CD4-positive, alpha-beta T cell treated with Interleukin-4 for 4 hours (primary cell): ENCODE data around the gene ZNF91.
"Not testable (repeated sequence)": the region's sequence is repeated elsewhere in the genome, so short reads cannot be mapped to it uniquely, and the experiment has no call there.

Experiments
- DNase-seq: peaks from one replicate; pipeline ENCODE4 v3.0.0-alpha.2; 2020

The ZNF91 gene

GRCh38 chr19:23395041-23395721, at the start of gene ZNF91:
ZNF91 (minus strand) TSS chr19:23395471; CDS start chr19:23395354, 117 bp downstream.
- peak; percentile 95 for DNase-seq

- DNase-seq = no peak
Measured at GRCh38 chr19:23440791-23441190, 45.5 kb upstream of the ZNF91 start.

- DNase-seq = no peak
Measured at GRCh38 chr19:23440207-23440606, 44.9 kb upstream of the ZNF91 start.

GRCh38 chr19:23439623-23440022, 44.4 kb upstream of the ZNF91 start:
- no peak for DNase-seq

GRCh38 chr19:23437901-23438300, 42.6 kb upstream of the ZNF91 start:
- DNase-seq = no peak

- DNase-seq = no peak
Measured at GRCh38 chr19:23436944-23437343, 41.7 kb upstream of the ZNF91 start.

GRCh38 chr19:23436318-23436717, 41.0 kb upstream of the ZNF91 start:
- DNase-seq = no peak

- DNase-seq = no peak
Measured at GRCh38 chr19:23420824-23421223, 25.6 kb upstream of the ZNF91 start.

- DNase-seq = not testable (repeated sequence)
Measured at GRCh38 chr19:23419261-23419660, 24.0 kb upstream of the ZNF91 start.

- DNase-seq = no peak
Measured at GRCh38 chr19:23415561-23416191, 20.4 kb upstream of the ZNF91 start.

GRCh38 chr19:23415034-23415433, 19.8 kb upstream of the ZNF91 start:
- DNase-seq = no peak

GRCh38 chr19:23410155-23410554, 14.9 kb upstream of the ZNF91 start:
- no peak for DNase-seq

GRCh38 chr19:23409392-23410048, 14.2 kb upstream of the ZNF91 start:
- no peak for DNase-seq

- no peak for DNase-seq
Measured at GRCh38 chr19:23407616-23408133, 12.4 kb upstream of the ZNF91 start.

GRCh38 chr19:23406721-23407120, 11.4 kb upstream of the ZNF91 start:
- no peak for DNase-seq

- DNase-seq = no peak
Measured at GRCh38 chr19:23406091-23406490, 10.8 kb upstream of the ZNF91 start.

GRCh38 chr19:23404676-23405075, 9.4 kb upstream of the ZNF91 start:
- DNase-seq = no peak

GRCh38 chr19:23403581-23404324, 8.5 kb upstream of the ZNF91 start:
- no peak for DNase-seq

- DNase-seq = no peak
Measured at GRCh38 chr19:23403052-23403451, 7.8 kb upstream of the ZNF91 start.

- DNase-seq = no peak
Measured at GRCh38 chr19:23402388-23402787, 7.1 kb upstream of the ZNF91 start.

GRCh38 chr19:23401086-23401610, 5.9 kb upstream of the ZNF91 start:
- no peak for DNase-seq

- DNase-seq = no peak
Measured at GRCh38 chr19:23399443-23399842, 4.2 kb upstream of the ZNF91 start.

GRCh38 chr19:23395722-23396117, 449 bp upstream of the ZNF91 start:
- not testable (repeated sequence) for DNase-seq
